ENCODE results near the gene TYR. TPM values are rescaled to one million over a fixed set of nuclear protein-coding genes. Genes with fewer than 3 reads are reported as not detected.
"Not testable (repeated sequence)": the region's sequence is repeated elsewhere in the genome, so short reads cannot be mapped to it uniquely, and the experiment has no call there.

TYR gene
- total RNA-seq, 1 donor from 2014 or later: not detected

GRCh38 chr11:89267660-89268302 is 90.1 kb downstream of the TYR start:
- DNase-seq (ENCODE audit: low read depth): no peak

GRCh38 chr11:89272540-89273088 is 94.9 kb downstream of the TYR start:
- DNase-seq (ENCODE audit: low read depth): not testable (repeated sequence)

DNA sequence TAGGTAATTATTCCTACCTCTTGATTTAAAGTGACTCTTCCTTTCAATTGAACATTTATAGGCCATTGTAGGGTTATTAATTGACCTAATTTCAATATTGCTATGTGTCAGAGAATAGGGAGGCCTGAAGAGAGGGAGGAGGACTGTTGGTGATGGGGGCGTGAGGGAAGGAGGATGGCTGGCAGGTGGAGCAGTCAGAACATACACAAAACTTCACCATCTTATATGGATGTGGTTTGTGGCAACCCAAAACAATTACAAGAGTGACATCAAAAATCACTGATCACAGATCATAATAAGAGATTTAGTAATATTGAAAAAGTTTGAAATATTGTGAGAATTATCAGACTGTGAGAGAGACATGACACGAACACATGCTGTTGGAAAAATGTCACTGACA is 95.5 kb downstream of the TYR start:
- DNase-seq (ENCODE audit: low read depth): not testable (repeated sequence)

DNA sequence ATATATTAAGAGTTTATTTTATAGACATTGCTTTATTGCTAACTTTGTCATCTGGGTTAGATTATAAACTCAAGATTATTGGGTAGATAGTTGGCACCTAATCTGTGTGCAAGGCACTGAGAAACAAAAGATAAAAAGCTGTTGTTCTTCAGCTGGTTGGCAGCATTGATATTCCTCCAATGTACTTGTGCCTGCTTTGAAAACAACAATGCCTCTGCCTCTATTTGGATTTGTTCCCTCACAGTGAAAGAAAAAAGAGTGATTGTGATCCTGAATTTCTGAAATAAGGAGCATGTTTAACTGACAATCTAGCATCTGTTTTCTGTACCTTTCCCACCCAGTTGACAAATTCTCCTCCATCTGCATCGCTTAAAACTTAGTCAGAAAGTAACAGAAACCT is 98.3 kb downstream of the TYR start:
- no peak for DNase-seq (ENCODE audit: low read depth)

DNA sequence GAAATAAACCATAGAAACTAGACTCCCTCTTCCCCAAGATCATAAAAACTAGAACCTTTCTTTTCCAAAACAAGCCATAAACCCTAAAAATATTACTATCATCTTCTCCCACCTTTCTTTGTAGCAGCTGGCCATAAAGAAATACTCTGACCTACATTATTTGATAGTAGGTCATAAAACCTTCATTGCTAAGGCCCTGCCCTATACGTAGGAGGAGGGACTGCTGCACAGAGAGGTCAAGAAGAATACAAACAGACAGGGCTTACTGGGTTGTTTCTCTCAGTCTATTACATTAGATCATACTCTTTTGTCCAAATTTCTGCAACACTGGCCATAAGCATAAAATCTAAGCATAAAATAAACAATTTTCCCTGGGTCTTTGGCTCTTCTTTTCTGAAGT is 101.5 kb downstream of the TYR start:
- DNase-seq (ENCODE audit: low read depth): no peak

- not testable (repeated sequence) for DNase-seq (ENCODE audit: low read depth)
These were observed 103.5 kb downstream of the TYR start for GRCh38 chr11:89281032-89281677.

GRCh38 chr11:89286601-89287000 is 108.9 kb downstream of the TYR start:
- not testable (repeated sequence) for DNase-seq (ENCODE audit: low read depth)

DNA sequence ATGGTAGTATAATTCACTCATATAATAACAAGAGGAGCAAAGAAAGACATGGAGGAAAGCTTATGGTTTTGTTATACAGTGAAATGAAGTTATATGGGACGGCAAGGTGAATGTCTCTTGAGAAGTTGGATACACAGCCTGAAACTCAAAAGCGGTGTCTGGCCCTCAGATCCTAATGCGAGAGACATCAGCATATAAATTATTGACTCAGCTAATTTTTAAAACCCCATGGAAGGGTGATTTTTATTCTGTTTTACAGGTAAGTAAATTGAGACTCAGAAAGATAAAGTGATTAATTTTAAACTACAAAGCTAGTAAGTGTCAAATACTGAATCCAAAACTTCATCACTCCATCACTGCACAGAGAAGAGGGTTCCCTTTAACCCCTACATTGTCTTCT is 110.3 kb downstream of the TYR start:
- not testable (repeated sequence) for DNase-seq (ENCODE audit: low read depth)

GRCh38 chr11:89293965-89294679 is 116.4 kb downstream of the TYR start:
- DNase-seq (ENCODE audit: low read depth): peak; percentile 0

GRCh38 chr11:89295023-89295422 is 117.3 kb downstream of the TYR start:
- not testable (repeated sequence) for DNase-seq (ENCODE audit: low read depth)

DNA sequence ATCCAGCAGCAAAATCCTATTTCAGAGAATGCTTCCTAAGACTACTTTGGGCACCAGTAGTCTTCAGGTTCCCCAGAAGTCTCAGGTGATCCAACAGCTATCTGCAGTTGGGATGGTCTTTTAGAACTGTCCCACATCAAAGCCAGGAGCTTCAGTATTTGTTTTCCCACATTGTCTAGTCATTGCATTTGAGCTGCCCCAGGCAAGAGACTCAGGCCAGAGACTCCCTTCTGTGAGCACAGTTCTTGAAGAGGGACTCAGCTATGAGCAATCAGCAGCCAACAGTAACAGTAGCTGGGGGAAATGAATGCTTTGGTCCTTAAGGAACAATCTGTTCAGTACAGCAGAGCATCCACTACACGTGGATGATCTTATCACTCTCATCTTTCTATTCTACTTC is 125.4 kb downstream of the TYR start:
- not testable (repeated sequence) for DNase-seq (ENCODE audit: low read depth)

- DNase-seq (ENCODE audit: low read depth): not testable (repeated sequence)
These were observed 130.6 kb downstream of the TYR start for GRCh38 chr11:89308272-89308671.

DNA sequence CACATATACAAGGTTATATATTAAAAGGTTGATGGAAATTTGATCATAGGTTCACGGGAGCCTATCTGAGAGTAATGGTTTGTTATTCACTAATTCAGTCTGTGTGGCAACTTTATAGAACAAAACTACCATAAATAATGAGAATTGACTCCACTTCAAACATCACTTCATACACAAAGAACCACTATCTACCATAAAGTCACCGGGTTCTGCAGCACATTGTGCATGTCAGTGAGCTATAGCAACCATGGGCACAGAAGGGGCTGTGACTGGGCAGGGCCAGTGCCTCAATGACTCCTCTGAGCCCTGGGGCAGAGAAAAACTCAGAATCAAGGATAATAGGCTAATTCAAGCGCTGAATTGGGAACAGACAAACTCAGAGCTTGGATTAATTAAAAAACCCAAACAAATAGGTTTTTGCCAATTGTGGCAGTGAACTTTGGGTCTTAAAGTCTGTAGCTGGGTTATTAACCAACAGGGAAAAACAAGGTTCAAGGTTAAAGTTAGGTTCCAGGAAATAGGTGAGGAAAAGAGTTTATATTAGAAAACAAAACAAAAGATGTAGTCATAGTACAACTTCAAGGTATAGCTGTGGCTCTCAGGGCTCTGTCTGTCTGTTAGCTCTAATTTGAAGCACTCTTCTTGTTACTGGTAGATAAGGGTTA is 131.8 kb downstream of the TYR start:
- DNase-seq (ENCODE audit: low read depth): not testable (repeated sequence)

- DNase-seq (ENCODE audit: low read depth): not testable (repeated sequence)
These were observed 132.9 kb downstream of the TYR start for GRCh38 chr11:89310607-89311006.

- no peak for DNase-seq (ENCODE audit: low read depth)
These were observed 143.7 kb downstream of the TYR start for GRCh38 chr11:89321401-89321800.

DNA sequence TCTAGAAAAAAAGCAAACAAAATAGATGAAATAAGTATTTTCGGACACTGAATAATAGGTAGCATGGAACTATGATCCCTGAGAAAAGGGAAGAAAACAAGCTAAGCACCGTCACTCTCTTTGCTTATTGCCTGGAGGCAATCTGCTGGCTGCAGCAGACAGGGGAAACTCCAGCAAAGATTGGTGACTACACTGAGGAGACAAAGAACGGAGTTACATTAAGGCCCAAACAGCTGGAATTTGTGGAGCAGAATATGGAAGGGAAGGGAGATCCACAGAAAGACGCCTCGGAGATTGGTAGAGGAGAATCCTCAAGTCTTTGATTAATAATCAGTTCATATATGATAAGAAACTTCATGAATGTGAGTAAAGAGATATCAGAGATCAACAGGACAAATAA is 150.2 kb downstream of the TYR start:
- DNase-seq (ENCODE audit: low read depth): no peak

DNA sequence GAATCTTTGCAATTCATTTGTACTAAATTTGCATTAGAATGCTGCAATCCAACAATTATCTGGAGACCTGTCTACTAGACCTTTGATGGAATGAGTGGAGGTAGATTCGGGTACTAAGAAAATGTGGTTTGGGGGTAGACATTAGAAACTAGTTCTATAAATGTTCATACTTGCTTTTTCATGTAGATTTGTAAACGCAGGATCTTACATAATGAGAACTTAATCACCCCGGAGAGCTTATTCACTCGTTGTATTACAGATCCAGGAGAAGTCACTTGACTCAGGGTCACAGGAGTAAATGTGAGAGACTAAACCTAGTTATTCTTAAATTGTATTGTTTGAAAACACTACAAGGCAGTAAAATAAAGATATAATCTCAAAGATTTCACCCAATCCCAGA is 154.3 kb downstream of the TYR start:
- not testable (repeated sequence) for DNase-seq (ENCODE audit: low read depth)

GRCh38 chr11:89333704-89334103 is 156.0 kb downstream of the TYR start:
- peak; percentile 6 for DNase-seq (ENCODE audit: low read depth)

DNA sequence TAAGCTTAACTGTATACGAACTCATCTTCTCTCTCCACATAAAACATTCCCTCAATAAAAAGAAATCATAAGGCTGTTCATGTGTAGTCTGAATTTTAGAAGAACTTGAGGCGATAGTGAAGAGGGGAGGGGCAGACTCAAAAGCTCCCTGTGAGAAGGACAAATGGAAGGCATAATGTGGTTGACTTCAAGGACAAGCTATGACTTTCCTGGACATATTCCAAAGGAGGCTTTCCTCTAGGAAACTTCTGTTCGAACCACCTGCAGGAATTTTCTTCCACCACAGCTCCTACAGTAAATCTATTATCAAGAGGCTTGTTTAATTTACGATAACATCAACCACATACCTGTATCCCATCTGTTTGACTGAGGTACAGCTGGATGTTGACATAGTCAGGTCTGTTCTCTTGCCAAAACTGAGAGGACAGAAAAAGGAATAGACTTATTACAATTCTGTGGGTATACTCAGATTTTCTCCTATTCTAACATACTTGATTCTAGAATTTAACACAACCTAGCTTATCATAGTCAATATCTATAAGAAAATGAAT is 159.5 kb downstream of the TYR start:
- not testable (repeated sequence) for DNase-seq (ENCODE audit: low read depth)

DNA sequence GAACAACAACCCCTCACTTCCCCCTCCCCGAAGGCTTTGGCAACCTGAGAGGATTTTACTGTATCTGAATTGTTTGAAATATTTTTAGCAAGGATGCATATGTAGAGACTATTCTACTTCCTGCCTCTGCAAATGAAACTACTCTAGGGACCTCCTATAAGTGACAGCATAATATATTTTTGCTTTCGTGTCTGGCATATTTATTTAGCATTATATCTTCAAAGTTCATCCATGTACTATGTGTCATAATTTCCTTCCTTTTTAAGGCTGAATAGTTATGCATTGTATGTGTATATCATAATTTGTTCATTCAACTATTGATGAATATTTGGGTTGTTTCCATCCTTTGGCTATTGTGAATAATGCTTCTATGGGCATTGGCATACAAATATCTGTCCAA is 160.4 kb downstream of the TYR start:
- DNase-seq (ENCODE audit: low read depth): not testable (repeated sequence)

DNA sequence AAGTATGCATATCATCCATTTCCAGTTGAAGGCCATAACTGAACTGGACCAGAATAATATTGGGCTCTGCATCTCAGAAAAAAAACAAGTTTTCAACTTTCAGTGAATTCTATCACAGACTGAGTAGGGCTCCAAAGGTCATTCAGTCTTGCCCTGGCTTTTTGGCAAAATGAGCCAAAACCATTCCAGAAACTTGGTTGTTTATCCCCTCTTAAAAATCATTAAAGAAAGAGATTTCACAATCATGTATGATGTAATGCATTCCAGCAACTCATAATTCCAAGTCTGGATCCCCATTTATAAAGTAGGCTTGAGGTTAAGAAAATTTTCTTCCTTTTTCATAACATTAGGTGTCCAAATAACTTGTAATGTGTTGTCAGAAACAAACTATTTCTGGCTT is 162.8 kb downstream of the TYR start:
- not testable (repeated sequence) for DNase-seq (ENCODE audit: low read depth)
